Fibroblast of the aortic adventitia (primary cell): ENCODE data around the gene PAIP1. TPM values are rescaled to one million over a fixed set of nuclear protein-coding genes. Genes with fewer than 3 reads are reported as not detected.
"Not testable (repeated sequence)": the region's sequence is repeated elsewhere in the genome, so short reads cannot be mapped to it uniquely, and the experiment has no call there.

ENCODE experiments used
- DNase-seq: peaks from one replicate; pipeline ENCODE4 v3.0.0-alpha.2; 2010; ENCODE audit warnings: low read depth
- H3K4me3 ChIP-seq: 2 replicates; pipeline ENCODE4 v1.5.1; 2011; ENCODE audit warnings: low read depth, mild to moderate bottlenecking, control low read depth, low read length, moderate library complexity
- CTCF ChIP-seq: IDR thresholded peaks from 2 replicates; pipeline ENCODE4 v1.5.1; 2011; ENCODE audit warnings: mild to moderate bottlenecking, low read length, control low read depth, inconsistent platforms; ENCODE audit not compliant: insufficient read depth
- total RNA-seq: library from RNA; depleted of rRNA; stranded (reverse); fragments of >200 nt; gene quantifications from 2 replicates; pipeline ENCODE4 v1.2.3, GENCODE V29; 2012; ENCODE audit warnings: low replicate concordance

Gene PAIP1
- total RNA-seq, 1 donor, result 113 TPM

- no peak for TF ChIP-seq CTCF
- DNase-seq, result no peak
- H3K4me3 ChIP-seq, result no peak overlapping the region
Observed at GRCh38 chr5:43520615-43521014, 36.3 kb downstream of the PAIP1 start.

GRCh38 chr5:43515678-43516048, 41.2 kb downstream of the PAIP1 start:
- peak overlapping the region; percentile 69 for H3K4me3 ChIP-seq
- DNase-seq, result no peak
- no peak for TF ChIP-seq CTCF

GRCh38 chr5:43514816-43515677, 41.8 kb downstream of the PAIP1 start, which contains the start of gene C5orf34:
C5orf34 (minus strand) TSS chr5:43515148; CDS start chr5:43509339, 5,809 bp downstream.
- DNase-seq, result peak; percentile 95
- peak within 1 kb of the TSS; percentile 69 for H3K4me3 ChIP-seq
- TF ChIP-seq CTCF, result no peak

GRCh38 chr5:43514471-43514815, 42.4 kb downstream of the PAIP1 start:
- peak overlapping the region; percentile 69 for H3K4me3 ChIP-seq
- DNase-seq, result peak; percentile 71
- no peak for TF ChIP-seq CTCF

GRCh38 chr5:43514025-43514424, 42.9 kb downstream of the PAIP1 start:
- H3K4me3 ChIP-seq, result peak overlapping the region; percentile 69
- TF ChIP-seq CTCF, result no peak
- peak; percentile 4 for DNase-seq

- not testable (repeated sequence) for DNase-seq, H3K4me3 ChIP-seq
Observed at GRCh38 chr5:43511062-43511461, 45.8 kb downstream of the PAIP1 start.

GRCh38 chr5:43498581-43498980, 58.3 kb downstream of the PAIP1 start:
- no peak for TF ChIP-seq CTCF
- H3K4me3 ChIP-seq, result no peak overlapping the region
- DNase-seq, result no peak
